Transverse colon (tissue), 3 donors: ENCODE results near the gene ETV6.

Source experiments
- CTCF ChIP-seq, 5 experiments: fragments of 200-600 bp in 3 of 5; fragments of 450-650 bp in 2 of 5; sonication (generic) in 3 of 5; IDR thresholded peaks; 1 replicate in 2 of 5; 2 replicates in 3 of 5; pipeline ENCODE4 v1.5.1; 2016 to 2017; ENCODE audit warnings: antibody characterized with exemption in 5 of 5, inconsistent platforms in 3 of 5, mild to moderate bottlenecking in 2 of 5, moderate library complexity in 1 of 5
- POLR2A ChIP-seq: fragments of 450-650 bp; IDR thresholded peaks from one replicate; pipeline ENCODE4 v1.6.1; 2016; ENCODE audit warnings: antibody characterized with exemption, mild to moderate bottlenecking, moderate library complexity

- TF ChIP-seq POLR2A = no peak
- TF ChIP-seq CTCF (IDR thresholded peaks at IDR 0.05) = no peak
Measured at GRCh38 chr12:11891346-11891745, 241.9 kb downstream of the ETV6 start.
